ENCODE data around the gene HP1BP3. TPM values are rescaled to one million over a fixed set of nuclear protein-coding genes. Genes with fewer than 3 reads are reported as not detected.

HP1BP3 gene
- polyA plus RNA-seq, 4 donors = 264 to 378 (median 282) TPM

DNA sequence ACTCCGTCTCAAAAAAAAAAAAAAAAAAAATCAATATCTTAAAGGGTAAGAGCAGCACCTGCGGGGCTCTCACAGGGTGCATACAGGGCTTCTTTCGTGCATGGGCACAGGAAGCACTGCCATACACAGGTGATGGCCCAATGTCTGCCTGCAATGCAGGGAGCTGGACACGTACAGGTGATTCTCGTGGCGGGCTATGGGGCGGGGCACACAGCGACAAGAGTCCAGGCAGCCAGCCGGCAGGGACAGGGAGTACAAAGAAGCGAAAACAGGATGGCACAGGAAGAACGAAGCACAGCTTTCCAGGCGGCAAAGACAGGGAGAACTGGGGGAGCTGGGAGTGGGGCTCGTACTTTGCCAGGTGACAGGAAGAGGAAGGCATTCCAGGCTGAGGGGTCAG is 70.9 kb downstream of the HP1BP3 start:
- no peak for DNase-seq (ENCODE audit: low read depth in 4 of 4, low spot score in 3 of 4)

DNA sequence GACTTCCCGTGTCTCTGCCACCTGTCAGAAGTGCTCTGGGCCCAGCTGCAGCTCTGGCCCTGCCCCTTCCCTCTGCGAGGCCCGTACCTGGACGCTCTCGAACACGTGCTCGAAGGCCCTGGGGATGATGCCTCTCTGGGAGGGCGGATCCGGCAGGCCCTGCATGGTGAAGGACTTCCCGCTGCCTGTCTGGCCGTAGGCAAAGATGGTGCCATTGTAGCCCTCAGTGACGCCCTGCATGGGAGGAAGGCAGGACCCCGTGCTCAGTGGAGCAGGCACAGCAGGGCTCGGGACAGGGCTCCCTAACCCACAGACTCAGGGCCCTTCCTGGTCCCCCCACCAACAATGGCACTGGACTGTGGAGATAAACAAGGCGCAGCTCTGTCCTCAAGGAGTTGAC is 71.7 kb downstream of the HP1BP3 start:
- DNase-seq (ENCODE audit: low read depth in 4 of 4, low spot score in 3 of 4) = no peak

DNA sequence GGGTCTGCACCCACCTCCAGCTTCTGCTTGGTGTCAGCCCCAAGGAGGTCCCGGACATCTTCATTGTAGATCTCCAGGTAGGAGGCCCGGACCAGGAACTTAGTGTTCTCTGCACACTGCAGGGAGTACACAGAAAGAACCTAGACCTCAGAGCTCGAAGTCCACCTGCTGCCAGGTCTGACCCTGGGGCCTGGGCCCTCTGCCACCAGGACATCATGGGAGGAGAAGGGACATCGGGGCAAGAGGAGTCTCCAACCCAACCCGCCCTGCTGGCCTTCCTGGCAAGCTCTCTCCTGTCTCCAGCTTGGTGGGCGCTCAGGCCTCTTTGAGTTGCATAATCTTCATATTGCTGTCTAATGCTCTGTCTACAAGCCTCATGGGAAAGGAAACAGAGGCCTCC is 73.7 kb downstream of the HP1BP3 start:
- no peak for DNase-seq (ENCODE audit: low read depth in 4 of 4, low spot score in 3 of 4)

DNA sequence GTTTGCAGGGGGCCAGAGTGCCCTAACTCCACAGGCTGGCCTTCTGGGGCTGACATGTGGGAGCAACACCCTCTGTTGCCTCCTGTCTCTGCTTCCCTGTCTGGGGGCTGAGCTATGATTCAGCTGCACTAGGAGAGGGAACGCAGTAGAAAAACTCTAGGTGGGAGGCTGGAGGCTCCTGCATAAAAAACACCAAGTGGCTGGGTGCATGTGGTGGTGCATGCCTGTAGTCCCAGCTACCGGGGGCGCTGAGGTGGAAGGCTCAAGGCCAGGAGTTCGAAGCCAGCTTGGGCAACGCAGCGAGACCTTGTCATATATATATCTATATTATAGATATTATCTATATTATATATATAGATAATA is 74.9 kb downstream of the HP1BP3 start:
- no peak for DNase-seq (ENCODE audit: low read depth in 4 of 4, low spot score in 3 of 4)

DNA sequence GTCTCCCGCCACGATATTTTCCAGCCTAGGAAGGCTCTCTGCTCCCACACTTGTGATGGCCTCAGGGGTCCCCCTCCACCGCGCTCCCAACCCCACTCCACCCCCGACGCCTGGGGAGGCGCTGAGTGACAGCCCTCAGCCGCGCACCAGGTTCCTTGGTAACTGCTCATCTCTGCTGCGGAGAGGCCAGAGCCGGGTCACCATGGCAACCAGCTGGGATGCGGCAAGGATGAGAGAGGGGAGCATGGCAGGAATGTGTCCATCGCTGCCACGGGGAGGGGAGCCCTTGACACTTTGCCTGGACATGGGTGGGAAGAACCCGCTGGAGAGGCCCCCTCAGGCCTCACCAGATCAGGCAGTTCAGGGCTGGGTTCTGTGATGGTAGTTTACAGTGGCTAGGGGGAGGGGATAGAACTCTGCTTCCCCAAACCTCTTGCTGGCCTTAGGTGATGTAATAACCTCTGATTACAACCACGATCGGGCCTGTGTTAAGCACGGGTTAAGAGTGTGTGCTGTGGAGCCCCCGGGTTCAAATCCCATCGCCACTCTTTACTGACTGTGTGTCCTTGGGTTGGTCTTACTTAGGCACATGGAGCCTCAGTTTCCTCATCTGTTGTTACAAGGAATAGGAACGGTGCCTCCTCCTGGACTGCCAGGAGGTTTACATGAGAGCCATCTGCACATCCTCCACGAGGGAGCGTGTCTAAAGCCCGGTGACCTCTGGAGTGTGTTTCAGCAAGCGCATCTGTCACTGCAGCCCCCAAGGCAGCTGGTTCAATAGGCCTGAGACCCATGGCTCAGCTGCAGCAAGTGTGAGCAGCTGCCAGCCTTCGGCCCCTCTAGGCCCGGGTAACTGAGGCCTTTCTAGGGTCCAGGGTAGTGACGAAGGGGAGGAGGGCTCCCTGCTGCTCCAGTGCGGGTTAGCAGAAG is 75.6 kb downstream of the HP1BP3 start:
- no peak for DNase-seq (ENCODE audit: low read depth in 4 of 4, low spot score in 3 of 4)

DNA sequence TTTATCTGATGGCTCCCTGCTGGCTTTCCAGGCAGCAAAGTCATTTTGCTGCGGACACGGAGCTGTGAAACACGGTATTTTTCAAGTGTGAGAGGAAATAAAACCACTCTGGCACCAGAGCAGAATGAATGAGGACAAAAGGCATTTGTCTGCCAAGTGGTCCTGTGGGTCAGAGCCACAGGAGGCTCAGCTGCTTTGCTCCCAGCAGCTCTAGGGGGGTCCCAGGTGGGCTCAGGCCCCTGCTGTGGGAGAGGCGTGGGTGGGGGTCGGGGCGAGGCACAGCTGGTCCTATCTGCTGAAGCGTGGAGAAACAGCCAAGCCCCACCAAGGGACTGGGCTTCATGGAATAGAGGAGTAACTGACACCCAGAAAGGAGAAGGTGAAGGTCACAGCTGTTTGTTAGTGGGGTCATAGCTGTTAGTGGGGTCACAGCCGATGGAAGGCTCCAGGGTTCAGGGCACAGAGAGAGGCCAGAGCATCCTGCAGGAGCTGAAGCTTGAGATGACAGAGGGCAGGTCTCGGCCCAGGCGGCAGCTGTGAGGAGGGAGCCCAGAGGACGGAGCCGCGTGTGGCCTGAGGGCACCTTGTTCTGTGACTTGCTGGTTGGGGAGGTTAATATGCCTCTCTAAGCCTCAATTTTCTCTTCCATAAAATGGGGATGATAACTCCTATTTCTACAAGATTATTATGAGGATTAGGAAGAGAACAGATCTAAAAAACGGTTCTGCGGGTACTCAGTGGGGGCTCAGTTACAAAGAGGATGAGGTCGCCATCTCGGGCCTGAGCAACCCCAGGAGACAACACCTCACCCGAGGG is 76.4 kb downstream of the HP1BP3 start:
- DNase-seq (ENCODE audit: low read depth in 4 of 4, low spot score in 3 of 4) = no peak

DNA sequence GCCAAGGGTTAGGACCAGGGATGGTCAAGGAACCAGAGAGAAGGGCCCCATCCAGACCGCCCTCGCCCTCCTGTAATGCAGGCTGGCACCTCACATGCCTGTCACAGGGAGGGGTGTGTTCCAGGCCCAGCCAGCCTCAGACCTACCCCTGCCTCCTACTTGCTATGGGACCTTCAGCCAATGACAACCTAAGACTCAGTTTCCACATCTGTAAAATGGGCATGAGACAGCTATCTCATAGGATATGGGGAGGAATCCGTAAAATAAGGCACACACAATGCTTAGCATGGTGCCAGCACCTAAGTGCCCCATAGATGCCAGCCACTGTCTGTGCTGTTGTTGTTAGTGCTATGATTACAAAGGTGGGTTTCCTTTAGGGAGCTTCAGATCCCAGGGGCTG is 77.2 kb downstream of the HP1BP3 start:
- no peak for DNase-seq (ENCODE audit: low read depth in 4 of 4, low spot score in 3 of 4)

DNA sequence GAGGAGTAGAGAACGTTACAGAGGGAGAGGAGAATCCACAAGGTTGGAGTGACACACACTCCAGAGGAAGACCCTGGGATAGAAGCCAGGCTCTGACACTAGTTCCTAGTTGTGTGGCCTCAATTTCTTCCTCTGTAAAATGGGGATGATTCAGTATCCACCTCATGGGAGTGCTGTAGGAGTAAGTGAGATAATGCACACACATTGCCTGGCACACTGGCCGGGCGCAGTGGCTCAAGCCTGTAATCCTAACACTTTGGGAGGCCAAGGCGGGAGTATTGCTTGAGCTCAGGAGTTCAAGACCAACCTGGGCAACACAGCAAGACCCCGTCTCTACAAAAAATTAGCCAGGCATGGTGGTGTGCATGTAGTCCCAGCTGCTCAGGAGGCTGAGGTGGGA is 78.2 kb downstream of the HP1BP3 start:
- DNase-seq (ENCODE audit: low read depth in 4 of 4, low spot score in 3 of 4) = no peak

DNA sequence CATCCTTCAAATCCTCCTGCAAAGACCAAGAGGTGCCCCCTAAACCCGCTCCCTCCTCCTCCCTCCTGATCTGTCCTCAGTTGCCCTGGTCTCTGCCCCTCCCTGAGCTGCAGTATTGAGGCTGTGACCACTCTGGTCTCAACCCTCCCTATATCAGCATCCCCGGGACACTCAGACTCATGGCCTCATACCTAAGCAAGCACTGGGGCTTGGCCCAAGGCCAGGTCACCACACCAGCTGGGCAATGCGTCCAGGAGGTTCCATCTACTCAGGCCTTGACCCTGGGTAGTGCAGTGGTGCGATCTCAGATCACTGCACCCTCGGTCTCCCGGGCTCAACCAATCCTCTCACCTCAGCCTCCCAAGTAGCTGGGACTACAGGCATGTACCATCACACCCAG is 79.0 kb downstream of the HP1BP3 start:
- DNase-seq (ENCODE audit: low read depth in 4 of 4, low spot score in 3 of 4) = no peak

DNA sequence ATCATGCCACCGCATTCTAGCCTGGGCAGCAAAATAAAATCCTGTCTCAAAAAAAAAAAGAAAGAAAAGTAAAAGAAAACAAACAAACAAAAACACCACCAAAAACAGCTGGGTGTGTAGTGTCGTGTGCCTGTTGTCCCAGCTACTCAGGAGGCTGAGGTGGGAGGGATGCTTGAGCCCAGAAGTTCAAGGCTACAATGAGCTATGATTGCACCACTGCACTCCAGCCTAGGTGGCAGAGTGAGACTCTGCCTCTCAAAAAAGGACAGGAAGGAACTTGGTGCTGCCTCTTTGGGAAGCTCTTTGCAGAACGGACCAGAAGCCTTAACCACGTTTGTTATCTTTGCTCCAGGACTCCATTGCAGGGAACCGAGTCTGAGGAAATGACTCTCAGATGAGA is 80.3 kb downstream of the HP1BP3 start:
- DNase-seq (ENCODE audit: low read depth in 4 of 4, low spot score in 3 of 4) = no peak

DNA sequence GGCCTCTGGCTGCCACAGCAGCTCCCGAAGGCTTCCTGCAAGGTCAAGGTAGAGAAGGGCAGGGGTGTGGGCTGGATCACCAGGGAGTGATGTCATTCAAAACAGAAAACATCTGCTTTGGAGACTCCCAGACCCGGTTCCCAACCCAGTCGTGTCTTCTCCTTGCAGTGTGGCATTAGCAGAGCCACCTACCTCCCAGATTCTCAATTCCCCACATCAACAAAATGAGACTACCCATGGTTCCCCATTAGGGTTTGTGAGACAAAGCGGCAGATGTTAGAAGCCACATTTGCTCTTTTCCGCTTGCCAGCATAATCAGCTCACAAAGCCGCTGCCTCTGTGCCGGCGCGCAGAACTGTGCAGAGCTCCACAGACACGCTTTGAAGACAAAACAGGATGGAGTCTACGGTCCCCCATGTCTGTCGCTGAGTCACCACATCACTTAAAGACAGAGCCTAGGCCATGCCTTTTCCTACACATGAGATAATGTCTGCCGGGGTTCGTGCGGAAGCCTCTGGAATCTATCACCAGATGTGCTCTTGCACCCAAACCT is 81.8 kb downstream of the HP1BP3 start:
- DNase-seq (ENCODE audit: low read depth in 4 of 4, low spot score in 3 of 4) = no peak

DNA sequence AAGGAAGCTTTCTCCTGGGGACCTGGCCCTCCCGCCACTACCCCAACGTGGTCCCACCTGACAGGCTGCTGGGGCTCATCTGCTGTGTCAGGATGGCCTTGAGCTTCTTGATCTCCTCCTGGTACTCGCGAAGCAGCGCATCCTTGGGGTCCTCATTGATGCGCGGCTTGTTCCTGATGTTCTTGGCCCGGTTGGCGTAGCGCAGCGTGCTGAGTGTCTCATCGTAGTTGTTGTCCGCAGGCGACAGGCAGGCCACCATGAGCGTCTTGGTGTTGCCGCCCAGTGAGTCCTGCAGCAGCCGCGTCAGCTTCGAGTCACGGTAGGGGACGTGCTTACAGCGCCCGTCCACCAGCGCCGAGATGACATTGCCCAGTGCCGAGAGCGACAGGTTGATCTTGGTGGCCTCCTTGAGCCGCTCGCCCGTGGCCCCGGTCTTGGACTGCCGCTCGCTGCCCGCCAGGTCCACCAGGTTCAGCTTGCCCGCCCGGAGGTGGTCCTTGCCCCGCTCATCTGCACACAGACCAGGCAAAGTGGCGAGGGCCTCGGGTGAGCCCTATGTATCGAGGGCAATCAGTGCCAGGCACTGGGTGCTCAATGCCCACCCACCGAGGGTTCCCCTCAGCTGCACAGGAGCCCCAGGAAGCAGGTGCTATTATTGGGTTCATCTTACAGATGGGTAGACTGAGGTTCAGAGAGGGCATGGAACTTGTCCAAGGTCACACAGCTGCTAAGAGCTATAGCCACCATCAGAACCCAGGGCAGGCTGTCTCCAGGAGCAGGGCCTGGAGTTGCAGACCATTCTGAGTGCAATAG is 82.5 kb downstream of the HP1BP3 start:
- no peak for DNase-seq (ENCODE audit: low read depth in 4 of 4, low spot score in 3 of 4)

DNA sequence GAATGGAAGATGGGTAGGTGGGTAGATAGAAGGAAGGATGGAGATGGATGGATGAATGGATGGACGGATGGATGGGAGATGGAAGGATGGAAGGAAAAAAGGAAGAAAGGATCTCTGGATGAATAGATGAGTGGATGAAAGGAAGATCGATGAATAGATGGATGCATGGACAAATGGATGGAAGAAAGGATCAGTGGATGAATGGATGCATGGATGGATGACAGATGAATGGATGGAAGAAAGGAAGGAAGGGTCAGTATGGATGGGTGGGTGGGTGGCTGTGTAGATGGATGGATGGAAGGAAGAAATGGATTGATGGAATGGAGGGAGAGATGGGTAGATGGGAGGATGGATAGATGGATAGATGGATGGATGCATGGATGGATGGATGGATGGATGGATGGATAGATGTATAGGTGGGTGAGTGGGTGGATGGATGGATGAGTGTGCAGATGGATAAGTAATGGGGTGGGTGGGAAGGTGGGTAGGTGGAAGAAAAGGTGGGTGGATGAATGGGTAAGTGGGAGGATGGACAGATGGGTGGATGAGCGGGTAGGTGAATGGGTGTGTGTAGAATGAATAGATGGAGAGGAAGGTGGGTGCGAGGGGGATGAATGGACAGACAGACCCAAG is 83.9 kb downstream of the HP1BP3 start:
- DNase-seq (ENCODE audit: low read depth in 4 of 4, low spot score in 3 of 4) = no peak

DNA sequence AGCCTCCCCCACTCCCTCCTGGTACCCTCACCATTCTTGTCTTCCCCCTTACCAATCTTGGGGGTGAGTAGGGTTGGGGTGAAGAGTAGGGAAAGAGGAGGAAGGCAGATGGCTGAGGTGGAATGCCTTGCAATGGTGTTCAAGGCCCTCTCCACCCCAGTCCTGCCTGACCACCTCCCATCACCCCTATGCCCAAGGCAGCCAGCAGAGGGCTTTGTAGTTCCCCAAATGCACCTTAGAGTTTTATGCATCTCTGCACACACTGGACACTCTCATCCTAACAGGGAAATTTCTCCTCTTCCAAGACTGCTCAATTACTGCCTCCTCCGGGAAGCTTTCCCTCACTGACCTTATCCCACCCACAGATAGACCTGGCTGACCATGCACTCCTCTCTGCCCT is 84.7 kb downstream of the HP1BP3 start:
- DNase-seq (ENCODE audit: low read depth in 4 of 4, low spot score in 3 of 4) = no peak

DNA sequence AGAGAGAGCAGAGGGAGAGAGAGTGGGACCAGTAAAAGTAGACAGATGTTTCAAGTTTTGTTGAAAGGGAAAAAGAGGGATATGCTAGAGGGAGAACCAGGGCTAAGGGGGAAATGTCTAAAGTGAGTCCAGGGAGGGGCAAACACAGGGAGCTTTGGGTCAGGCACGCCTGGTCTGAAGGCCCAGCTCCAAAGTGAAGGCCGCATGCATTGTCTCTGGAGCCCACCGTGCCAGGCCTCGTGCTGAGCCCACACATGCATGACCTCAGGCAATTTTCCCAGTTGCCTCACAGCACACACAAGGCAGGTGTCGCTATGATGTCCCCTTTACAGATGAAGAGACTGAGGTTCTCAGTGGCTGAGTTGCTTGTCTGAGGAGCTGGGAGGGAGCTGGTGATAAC is 85.3 kb downstream of the HP1BP3 start:
- DNase-seq (ENCODE audit: low read depth in 4 of 4, low spot score in 3 of 4) = no peak

DNA sequence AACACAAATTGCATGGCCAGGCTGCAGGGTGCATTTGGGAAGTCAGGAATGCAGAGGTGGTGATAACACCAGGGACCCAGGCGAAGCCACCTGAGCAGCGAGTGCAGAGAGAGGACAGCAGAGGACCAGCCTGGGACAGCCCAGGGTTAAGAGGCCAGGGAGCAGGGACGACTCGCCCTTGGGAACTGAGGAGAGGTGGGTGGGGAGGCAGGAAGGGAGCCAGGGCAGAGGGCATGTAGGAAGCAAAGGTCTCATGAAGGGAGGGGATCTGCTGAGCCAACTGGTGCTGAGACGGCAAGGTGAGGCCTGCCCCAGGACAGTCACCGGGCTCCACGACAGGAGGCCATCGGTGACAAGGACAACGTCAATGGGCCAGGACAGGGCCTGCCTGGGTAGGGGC is 85.7 kb downstream of the HP1BP3 start:
- DNase-seq (ENCODE audit: low read depth in 4 of 4, low spot score in 3 of 4) = no peak

DNA sequence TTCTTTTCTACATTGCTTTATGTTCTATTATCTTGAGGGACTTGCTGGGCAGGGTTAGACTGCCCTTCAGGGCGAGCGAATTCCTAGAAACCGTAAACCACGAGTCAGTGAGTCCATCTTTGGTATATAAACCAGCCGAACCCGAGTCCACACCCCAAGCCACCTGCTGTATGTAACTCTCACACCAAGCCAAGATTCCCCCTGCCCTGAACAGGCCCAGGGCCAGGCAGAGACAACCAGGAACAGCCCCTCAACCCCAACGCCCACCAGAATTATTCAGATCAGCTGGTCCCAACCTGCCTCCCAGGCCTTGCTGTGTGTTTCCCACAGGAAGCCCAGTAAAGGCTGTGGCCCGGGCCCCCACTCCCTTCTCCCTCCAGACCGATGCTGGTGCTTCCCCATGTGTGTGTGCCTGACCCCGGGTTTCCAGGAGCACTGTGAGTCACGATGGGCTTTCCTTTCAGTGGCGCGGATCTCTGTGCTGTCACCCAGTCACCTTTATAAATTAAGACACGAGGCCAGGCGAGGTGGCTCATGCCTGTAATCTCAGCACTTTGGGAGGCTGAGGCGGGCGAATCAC is 86.4 kb downstream of the HP1BP3 start:
- DNase-seq (ENCODE audit: low read depth in 4 of 4, low spot score in 3 of 4) = no peak

DNA sequence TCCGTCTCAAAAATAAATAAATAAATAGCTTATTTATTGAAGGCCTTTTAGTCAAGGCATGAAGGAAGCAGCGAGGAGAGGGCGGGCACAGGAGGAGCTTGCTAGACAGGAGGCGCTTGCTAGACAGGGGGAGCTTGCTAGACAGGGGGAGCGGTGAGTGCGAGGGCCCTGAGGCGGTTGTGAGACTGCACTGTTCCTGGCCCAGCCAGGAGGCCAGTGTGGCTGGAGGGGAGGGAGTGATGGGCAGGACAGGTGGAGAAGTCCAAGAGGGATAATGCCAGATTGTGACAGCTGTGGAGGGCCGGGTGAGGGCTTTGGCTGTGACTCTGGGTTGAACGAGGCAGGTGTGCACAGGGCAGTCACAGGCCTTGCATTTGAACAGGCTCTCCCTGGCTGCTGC is 87.5 kb downstream of the HP1BP3 start:
- no peak for DNase-seq (ENCODE audit: low read depth in 4 of 4, low spot score in 3 of 4)

DNA sequence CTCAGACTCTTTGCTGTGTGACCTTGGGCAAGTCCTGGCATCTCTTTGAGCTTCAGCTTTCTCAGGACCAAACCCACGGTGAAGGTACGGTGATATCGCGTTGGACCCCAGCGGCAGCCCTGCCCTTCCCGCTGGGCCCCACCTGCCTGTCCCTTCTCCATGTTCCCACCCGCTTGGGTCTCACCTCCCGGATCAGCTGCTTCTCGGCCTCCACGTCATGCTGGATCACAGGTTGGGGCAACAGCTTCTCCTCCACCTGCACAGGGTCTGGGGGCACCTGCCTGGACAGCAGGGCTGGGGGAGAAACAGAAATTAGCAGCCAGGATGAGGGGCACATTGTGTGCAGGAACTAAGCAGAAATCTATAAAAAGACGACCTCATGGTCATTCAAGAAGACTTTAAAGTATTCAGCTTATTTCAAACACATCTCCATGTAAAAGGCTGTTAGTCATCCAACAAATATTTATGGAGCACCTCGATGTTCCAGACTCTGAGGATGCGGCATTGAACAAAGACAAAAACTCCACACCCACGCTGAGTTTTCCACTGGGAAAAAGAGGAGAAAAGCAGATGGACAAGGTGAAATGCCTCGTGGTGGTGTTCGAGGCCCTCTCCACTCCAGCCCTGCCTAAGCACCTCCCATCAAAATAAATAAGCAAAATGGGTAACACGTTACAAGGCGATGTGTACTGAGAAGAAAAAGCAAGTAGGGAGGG is 88.8 kb downstream of the HP1BP3 start:
- no peak for DNase-seq (ENCODE audit: low read depth in 4 of 4, low spot score in 3 of 4)

All from left renal pelvis (tissue), 4 donors.